Measurements from ENCODE around the gene TBXT. TPM values are rescaled to one million over a fixed set of nuclear protein-coding genes. Genes with fewer than 3 reads are reported as not detected.
"Not testable (repeated sequence)": the region's sequence is repeated elsewhere in the genome, so short reads cannot be mapped to it uniquely, and the experiment has no call there.

The TBXT gene, protein sequence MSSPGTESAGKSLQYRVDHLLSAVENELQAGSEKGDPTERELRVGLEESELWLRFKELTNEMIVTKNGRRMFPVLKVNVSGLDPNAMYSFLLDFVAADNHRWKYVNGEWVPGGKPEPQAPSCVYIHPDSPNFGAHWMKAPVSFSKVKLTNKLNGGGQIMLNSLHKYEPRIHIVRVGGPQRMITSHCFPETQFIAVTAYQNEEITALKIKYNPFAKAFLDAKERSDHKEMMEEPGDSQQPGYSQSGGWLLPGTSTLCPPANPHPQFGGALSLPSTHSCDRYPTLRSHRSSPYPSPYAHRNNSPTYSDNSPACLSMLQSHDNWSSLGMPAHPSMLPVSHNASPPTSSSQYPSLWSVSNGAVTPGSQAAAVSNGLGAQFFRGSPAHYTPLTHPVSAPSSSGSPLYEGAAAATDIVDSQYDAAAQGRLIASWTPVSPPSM
- polyA plus RNA-seq (ENCODE audit: insufficient read length), result not detected
- long read RNA-seq, donor 1, result 0 reads
- long read RNA-seq, donor 2, result 0 reads
- long read RNA-seq, donor 3, result 0 reads
- long read RNA-seq, donor 4, result 0 reads
- long read RNA-seq, donor 5, result 0 reads
- long read RNA-seq, donor 6, result 0 reads
- long read RNA-seq, donor 7, result 0 reads
- long read RNA-seq, donor 8, result 0 reads

DNA sequence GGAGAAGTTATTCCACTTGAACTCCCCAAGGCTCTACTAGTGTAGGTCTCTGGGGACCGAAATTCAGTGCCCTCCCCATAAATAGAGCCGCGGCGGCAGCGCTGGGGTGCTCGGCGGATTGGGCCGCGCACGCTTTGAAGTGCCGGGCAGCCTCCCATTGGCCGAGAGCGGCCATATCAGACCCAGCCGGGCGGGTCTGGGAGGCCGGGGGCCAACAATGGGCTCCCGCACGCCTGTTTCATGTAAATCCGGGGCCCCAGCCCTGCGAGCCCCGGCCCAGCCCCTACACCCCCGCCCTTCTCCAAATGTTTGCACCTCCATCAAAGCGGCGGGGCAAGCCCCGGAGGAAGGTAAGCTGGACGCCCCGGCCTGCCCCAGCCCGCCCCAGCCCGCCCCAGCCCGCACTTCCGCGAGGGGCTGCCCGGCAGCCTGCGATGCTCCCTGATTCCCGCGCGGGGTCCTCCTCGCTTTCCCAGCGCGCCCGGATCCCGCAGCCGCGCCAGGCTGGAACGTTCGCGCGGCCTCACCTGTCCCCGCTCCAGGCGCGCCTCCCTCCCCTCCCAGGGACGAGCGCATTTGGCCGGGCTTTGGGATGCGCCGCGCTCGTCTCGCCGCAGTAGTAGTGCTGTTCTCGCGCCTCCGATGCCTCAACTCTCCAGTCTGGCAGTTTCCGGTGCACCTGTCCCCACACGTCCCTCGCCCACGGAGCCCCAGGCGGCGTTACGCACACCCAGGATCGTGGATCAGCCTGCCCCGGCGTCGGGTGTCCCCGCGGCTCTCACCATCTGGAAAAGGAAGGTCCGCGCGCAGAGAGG, at the start of gene TBXT:
Gene TBXT (minus strand): TSS at position 51 of the 815 bp plus-strand sequence. CDS start 260 bp downstream, outside the sequence.
- no peak for DNase-seq

DNA sequence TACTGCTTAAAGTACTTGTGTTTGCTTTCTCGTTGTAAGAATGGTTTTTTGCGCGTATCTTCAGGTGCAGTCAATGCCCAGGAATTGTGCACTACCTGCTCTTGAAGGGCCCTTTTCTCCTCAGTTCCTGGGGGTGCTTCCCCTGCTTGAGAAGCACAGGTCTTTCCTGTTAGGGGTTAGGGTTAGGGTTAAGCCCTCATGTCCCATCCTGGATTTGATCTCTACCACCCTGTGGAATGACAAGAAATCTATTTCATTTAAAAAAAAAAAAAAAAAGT, 39.6 kb upstream of the TBXT start:
- no peak for DNase-seq

DNA sequence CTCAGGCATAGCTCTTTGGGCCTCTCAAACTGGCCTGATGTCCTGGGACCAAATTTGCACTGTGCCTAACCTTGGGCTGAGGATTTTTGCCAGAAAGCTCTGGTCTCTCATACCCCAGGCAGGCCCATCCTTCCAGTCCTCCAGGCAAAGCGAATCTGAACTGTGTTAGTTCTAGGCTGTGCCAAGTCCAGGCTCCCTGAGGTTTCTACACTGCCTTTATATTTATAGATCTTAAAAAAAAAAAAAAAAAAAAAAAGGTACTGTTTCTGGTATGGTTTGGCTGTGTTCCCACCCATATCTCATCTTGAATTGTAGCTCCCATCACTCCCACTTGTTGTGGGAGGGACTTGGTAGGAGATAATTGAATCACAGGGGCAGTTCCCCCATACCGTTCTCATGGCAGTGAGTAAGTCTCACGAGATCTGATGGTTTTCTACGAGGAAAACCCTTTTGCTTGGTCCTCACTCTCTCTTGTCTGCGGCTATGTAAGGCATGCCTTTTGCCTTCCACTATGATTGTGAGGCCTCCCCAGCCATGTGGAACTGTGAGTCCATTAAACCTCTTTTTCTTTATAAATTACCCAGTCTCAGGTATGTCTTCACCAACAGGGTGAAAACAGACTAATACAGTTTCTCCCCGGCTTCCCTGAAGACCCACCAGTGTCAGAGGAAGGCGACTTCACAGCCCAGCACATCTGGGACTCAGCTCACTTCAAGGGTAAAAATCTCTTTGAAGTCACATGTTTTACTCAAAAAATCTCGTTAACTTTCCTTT, 39.0 kb upstream of the TBXT start:
- no peak for DNase-seq

DNA sequence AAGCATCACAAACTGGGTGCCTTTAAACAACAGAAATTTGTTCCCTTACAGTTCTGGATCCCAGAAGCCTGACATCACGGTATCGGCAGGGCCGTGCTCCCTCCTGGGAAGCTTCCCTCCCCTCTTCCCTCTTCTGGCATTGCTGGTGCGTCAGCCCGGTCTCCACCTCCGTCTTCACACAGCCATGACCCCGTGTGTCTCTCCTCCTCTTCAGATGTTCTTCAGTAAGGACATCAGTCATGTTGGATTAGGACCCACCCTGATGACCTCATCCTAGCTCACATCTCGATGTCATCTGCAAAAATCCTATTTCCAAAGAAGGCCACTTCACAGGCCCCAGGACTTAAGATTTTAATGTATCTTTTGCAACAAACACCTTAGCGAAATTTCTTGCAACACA, 38.4 kb upstream of the TBXT start:
- DNase-seq, result no peak

DNA sequence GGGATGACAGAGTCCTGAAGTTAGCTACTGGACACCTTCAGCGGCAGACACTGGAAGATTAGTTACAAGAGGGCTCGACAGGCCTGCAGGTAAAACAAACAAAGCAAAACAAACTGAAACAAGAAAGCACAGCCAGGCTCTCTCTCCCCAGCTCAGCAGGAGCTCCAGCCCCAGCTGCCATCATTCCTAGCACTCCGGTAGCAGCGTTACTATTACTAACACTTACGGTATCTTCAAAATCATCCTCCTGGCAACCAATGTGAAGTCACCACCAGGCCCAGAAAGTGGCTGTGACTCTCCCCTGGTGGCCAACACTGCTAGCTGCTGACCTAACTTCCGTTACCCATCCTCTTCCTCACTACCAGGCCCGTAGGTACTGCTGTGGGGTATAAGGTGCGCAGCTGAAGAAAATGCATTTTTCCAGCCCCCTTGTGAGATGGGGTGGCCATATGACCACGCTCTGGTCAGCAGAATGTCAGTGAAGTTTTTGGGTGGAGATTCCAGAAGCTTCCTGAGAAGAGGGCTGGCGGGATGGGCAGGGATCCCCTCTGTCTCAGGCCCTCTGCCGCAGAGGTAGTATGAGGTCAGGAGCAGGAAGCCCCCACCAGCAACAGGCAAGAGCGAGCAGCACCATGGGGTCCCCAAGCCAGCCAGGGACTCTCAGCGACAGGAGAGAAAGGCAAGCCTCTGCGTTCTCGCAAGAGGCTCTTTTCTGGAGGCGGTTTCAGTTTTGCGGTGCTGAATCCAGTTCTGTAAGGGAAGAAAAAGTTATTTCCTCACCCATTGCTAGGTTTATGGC, 37.4 kb upstream of the TBXT start:
- DNase-seq, result no peak

DNA sequence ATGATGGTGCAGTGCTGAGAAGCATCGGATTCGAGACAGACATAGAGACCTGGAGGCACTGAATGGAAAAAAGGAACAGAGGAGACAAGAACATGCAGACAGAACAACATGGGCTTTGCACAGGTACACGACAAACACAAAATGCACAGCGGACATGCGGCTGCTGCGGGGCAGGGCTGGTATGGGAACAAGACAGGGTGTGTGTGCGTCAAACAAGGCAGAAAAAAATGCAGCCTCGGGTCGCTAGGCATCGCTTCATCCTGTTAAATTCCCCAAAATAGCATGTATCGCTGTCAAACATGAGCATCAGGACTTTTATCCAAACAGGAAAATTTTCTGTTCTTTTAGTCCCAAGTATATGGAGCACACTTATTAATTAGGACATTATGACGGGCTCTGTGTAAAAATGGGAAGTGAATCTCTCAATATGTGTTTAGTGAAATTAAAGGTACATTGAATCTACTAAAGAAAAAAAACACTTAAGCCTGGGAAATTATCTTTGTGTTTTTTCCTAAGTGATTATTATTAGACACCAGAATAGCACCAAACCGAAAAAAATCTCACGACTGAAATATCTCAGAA, 36.1 kb upstream of the TBXT start:
- no peak for DNase-seq

DNA sequence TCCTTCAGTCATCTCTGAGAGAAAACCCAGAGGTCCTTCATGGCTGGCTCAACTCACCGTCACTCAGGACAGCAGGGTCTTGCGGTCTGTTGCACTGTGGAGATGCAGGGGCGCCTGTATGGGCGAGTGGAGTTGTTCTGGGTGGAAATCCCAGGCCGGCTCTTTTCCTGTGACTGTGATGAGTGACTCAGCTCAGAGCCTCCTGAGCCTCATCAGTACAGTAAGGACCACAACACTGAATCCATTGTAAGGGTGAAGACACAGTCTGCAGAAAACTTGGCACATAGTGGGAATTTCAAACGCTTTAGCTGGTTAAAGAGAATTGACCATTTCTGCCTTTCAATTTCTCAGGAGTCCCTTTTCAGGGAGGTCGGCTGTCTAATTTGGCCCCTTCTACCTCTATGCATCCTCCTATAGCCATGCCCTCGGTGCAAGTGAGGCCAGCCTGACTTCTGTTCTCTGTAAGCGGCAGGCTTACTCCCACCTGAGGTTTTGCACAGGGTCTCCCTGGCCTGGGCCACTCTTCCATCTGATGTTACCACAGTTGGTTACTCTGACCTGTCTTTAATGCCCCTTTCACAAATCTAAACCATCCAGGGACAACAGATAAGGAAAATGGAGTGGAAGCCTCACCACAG, 35.5 kb upstream of the TBXT start:
- no peak for DNase-seq

DNA sequence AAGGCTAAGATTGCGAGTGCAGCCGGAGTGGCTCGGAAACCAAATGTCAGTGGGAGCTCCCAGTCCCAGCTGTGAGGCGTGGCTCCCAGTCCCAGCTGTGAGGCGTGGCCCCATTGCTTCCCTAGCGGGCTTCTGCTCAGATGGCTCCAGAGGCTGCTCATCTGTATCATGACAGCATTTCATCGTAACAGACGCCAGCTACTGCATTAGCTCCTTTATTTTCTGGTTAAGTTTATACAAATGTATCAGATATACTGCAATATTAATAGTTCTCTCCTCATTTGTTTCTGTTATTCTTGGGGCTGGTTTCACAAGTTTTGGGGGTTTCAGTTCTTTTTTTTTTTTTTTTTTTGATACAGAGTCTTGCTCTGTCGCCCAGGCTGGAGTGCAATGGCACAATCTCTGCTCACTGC, 34.7 kb upstream of the TBXT start:
- DNase-seq, result no peak

DNA sequence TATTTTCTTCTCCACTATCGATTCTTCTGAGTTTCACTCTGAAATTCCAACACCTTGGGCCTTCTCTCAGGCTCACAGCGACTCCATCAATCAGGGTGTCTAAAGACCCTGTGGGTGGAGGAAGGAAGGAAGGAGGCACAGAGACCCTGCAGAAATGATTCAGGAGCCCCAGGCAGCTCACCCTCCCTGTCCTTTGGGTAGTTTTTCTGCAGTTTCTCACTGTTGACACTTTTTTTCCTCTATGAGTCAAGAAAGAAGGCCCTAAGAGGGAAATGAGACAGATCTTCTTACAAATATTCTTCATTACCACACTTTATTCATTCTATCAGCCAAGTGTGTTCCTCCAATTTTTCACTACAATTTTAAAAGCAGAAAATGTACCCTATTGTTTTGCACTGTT, 34.2 kb upstream of the TBXT start:
- DNase-seq, result no peak

DNA sequence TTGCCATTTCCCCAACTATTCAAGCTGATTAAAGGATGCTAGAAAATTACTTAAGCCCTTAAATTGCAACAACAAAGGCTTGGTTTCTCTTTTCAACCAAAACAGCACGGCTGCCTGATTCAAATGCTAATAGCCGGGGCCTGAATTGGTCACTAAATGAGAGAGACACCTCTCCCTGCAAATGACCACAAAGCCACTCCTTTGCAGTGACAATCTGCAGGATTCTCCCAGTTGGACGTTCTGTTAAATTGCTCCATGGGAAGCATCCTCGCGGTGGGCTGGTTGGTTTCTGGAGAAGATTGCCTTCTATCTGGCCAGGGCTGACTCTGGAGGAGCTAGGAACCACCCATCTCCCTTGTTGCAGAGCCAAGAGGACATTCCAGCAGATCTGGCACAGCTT, 29.7 kb upstream of the TBXT start:
- DNase-seq, result no peak

DNA sequence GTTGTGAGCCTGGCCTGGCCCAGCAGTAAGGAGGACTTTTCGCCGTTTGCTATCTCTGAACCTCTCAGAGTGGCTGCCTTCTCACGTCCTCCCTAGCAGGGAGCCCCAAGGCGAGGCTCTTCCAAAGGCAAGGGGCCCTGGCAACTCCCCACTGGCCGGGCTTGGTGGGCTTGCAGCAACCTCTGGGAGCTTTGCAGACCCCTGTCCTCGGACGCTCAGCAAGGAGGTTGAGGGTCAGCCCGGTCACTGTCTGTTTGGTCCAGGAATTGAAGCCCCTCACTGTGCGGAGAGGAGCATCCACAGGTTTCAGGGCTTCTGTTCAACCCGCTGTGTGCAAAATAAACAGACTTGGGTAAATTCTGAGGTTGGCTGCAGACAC, 28.2 kb upstream of the TBXT start:
- DNase-seq, result no peak

DNA sequence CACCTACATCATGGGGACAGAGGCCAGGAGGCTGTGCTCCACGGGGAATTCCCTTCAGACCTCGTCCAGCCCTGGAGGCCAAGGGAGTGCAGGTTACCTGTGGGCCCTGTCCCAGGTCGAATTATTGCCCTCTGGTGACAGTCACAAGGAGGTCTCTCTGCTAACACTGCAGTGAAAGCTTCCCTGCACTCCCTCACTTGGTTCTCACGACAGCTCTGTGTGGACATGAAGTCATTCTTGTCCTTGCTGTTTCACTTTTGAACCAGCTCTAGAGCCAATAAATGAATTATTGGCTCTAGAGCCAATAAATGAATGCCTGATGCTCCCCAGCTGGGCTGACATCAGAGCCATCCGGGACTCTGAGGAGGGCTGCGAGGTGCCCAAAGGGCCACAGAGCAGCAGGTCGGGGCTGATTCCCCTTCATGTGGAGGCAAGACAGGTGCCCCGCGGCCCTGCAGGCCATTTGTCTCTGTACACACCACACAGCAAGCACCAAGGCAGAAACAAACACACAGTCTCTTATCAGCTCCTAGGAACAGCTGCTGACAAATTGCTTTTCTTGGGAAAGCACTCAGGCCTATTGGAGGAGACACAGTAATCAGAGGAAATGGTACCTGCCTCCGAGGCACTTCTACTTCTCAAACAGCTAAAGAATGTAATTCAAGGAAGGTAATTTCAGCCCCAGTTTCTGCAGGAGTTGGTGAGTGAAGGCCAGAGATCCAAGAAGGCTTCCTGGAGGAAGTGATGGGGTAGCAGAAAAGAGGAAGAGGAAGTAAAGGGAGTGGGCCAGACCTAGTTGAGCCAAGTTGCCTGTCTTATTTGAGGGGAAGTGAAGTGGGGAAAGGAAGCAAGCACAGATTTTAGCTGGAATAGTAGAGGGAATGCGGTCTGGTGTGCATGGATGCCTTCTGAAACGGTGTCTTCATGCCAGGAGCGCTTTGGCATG, 27.5 kb upstream of the TBXT start:
- DNase-seq, result no peak

DNA sequence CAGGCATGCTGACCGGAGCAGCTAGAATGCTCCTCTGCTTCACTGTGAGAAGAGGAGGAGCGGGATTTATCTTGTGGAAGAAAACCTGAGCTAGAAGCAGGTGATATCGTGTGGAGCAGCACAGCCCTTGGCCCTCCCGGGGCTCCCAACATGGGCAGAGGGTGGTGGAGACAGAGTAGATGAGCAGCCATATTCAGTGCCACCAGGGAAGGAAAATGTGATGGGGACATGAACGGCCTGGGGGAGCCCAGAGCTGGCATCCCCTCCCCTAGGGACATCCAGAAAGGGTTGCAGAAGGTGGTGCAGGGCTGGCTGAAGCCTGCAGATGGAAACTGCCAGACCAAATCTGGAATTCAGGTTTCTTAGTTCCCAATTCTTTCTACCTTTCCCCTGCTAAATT, 24.9 kb upstream of the TBXT start:
- DNase-seq, result no peak

DNA sequence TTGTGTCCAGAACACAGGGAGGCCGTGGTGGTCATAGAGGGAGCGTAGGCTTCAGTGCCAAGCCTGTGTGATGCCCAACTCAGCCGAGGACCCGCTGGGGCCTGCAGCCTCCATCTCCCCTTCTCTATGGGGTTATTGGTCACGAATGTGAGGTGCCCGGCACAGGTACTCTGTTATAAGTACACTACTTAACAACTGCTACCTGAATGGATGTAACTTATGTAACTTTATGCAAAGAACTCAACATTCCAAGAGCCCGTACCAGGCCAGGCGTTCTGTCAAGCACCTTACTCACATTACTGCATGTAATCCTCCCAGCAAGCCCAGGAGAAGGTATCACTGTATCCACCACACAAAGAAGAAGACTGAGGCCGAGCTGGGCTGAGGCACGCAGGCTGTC, 24.5 kb upstream of the TBXT start:
- no peak for DNase-seq

DNA sequence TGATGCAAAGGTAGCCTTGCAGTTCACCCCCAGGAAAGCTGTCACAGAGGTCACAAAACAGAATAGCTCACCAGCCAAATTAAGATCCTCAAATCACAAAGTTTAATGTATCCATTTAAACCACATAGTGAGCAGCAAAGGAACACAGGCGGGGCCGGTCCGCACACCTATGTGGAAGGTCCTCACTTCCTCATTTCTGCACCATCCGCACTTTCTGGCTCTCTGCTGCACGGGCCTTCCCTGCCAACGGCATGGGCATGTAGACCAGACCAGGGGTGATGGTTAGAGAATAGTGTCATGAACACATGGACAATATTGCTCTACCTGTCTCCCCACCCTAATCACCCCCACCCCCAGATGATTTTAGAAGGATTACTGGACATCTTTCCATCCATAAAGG, 12.1 kb upstream of the TBXT start:
- DNase-seq, result no peak

DNA sequence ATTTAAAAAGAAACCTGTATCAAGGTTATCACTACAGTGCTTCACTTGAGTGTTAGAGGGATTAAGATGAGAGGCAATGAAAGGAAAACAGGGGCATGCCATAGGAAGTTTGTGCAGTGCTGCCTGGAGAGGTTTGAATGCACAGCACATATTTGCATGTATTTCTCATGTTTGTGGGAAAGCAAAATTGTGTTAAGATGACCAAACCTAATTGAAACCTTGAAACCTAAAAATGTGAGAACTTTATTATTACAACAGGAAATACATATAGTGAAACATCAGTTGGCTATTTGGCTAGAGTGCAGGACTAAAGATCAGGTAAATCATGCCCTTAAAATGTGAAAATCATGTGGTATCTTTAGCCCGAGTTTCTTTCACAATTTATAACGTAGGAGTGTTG, 8.5 kb upstream of the TBXT start:
- DNase-seq, result no peak

DNA sequence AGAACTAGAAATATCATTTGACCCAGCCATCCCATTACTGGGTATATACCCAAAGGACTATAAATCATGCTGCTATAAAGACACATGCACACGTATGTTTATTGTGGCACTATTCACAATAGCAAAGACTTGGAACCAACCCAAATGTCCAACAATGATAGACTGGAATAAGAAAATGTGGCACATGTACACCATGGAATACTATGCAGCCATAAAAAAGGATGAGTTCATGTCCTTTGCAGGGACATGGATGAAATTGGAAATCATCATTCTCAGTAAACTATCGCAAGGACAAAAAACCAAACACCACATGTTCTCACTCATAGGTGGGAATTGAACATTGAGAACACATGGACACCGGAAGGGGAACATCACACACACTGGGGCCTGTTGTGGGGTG, 7.4 kb upstream of the TBXT start:
- DNase-seq, result not testable (repeated sequence)

DNA sequence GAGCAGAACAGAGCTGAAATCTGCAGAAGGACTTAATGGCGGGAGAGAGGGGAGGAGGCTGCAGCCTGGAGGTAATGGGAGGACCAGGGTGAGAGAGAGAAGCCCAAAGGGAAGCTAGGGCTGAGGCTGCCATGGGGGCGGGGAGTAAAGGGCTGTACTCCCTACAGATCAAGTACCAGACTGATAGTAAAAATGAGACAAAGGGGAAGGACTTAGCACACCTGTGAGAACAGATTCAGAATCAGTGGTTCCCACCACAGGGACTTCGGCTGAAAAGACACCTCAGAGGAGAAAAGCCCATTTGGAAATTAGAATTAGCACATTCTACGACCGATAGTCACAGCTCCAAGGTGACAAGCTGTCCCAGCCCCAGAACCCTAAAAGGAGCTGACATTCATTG, 6.4 kb upstream of the TBXT start:
- no peak for DNase-seq

DNA sequence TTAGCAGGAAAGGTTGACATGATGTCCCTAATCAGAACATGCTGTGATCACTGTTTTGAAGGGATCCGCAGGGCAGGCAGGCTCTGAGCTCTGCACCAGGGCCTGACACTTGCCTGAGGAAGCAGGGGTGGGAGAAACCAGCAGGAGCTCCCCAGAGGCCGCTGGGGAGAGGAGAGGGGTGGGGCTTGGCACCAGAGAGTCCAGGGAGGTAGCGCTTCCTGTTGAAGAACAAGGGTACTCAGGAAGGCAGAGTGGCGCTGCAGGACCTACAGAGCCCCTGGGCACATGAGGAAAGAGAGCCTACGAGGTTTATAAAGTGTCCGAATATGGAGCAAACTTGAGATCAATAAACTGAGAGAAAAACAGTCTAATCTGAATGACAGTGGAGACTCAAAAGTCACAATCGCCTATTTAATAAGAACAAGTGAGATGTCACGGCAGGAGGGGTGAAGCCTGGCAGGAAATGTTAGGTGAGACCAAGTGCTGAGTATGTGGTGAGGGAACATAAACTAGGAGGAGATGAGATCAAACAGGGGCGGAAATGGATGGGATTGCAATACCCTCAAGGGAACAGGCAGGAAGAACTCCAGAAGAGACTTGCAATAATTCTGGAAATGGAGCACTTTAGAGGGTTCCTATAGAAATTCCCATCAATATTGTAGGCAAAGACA, 5.8 kb upstream of the TBXT start:
- no peak for DNase-seq

All from left kidney (tissue), 8 donors.